Measurements from ENCODE around the gene LSAMP.

The LSAMP gene

DNA sequence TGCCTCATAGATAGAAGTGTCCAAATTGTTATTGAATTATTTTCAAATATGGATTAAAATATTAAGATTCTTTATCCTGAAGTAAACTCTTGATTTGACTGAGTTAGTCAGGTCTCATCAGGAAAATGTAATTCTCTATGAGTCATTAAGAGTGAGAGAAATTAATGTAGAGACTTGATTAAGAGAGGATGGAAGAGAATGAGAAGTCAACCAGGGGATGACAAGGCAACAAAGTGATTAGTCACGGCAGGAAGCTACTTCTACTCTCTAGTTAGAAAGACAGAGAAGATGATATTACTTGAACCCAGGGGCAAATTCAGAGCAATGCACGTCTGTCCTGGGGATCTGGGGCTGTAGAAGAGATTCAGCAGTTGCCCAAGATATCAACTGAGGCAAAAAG, 202.5 kb downstream of the LSAMP start:
- H3K27me3 ChIP-seq (ENCODE audit: low read depth, low read length): no peaks in the 10 kb centered on the region
- no peaks in the 10 kb centered on the region for H4K20me1 ChIP-seq (ENCODE audit: insufficient read depth, low read length)
- H3K79me2 ChIP-seq (ENCODE audit: low read length): no peaks in the 10 kb centered on the region
- H3K4me2 ChIP-seq (ENCODE audit: low read length): no peak overlapping the region
- H2AFZ ChIP-seq (ENCODE audit: low read depth, low read length): no peak overlapping the region
- H3K4me3 ChIP-seq (ENCODE audit: low read length): no peak overlapping the region
- peaks cover 7% of the 10 kb centered on the region for H3K4me1 ChIP-seq (ENCODE audit: low read length)
- TF ChIP-seq EZH2phosphoT487 (IDR thresholded peaks at IDR 0.05; ENCODE audit: low read depth): no peak
- TF ChIP-seq CTCF (IDR thresholded peaks at IDR 0.05; ENCODE audit: low read depth, low read length): no peak
- H3K9ac ChIP-seq (ENCODE audit: low read length): no peak overlapping the region
- no peak overlapping the region for H3K27ac ChIP-seq (ENCODE audit: low read length)
- no peaks in the 10 kb centered on the region for H3K36me3 ChIP-seq (replicated peaks; ENCODE audit: low read depth, low read length)
- H3K9me3 ChIP-seq (ENCODE audit: insufficient read depth, low read length): no peaks in the 10 kb centered on the region

GRCh38 chr3:116241677-116242076, 203.6 kb downstream of the LSAMP start:
- no peak overlapping the region for H2AFZ ChIP-seq (ENCODE audit: low read depth, low read length)
- H3K4me2 ChIP-seq (ENCODE audit: low read length): no peak overlapping the region
- no peaks in the 10 kb centered on the region for H3K4me1 ChIP-seq (ENCODE audit: low read length)
- no peaks in the 10 kb centered on the region for H3K27me3 ChIP-seq (ENCODE audit: low read depth, low read length)
- H3K9me3 ChIP-seq (ENCODE audit: insufficient read depth, low read length): no peaks in the 10 kb centered on the region
- no peak overlapping the region for H3K9ac ChIP-seq (ENCODE audit: low read length)
- no peak overlapping the region for H3K4me3 ChIP-seq (ENCODE audit: low read length)
- no peaks in the 10 kb centered on the region for H3K36me3 ChIP-seq (replicated peaks; ENCODE audit: low read depth, low read length)
- H3K27ac ChIP-seq (ENCODE audit: low read length): no peak overlapping the region
- no peaks in the 10 kb centered on the region for H4K20me1 ChIP-seq (ENCODE audit: insufficient read depth, low read length)
- no peaks in the 10 kb centered on the region for H3K79me2 ChIP-seq (ENCODE audit: low read length)
- TF ChIP-seq CTCF (IDR thresholded peaks at IDR 0.05; ENCODE audit: low read depth, low read length): no peak
- no peak for TF ChIP-seq EZH2phosphoT487 (IDR thresholded peaks at IDR 0.05; ENCODE audit: low read depth)

DNA sequence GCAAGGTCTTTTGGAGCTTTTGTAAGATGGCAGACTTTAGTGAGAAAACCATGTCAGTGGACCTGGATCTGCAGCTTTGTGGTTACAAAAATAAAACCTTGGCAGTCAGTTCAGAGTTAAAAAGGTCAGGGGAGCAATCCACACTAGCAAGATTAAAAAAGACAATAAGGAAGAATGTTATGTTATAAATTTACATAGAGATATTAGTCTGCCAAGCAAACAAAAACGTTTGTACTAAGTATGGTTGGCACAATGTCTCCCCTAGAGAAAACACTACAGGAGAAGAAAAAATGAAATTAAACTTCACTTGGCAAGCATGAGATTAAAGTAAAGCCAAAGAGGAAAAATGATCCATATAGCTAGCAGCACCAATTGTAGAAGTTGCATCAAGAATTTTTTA, 205.0 kb downstream of the LSAMP start:
- TF ChIP-seq EZH2phosphoT487 (IDR thresholded peaks at IDR 0.05; ENCODE audit: low read depth): no peak
- no peak for TF ChIP-seq CTCF (IDR thresholded peaks at IDR 0.05; ENCODE audit: low read depth, low read length)
- H3K4me1 ChIP-seq (ENCODE audit: low read length): no peaks in the 10 kb centered on the region
- H2AFZ ChIP-seq (ENCODE audit: low read depth, low read length): no peak overlapping the region
- no peaks in the 10 kb centered on the region for H3K36me3 ChIP-seq (replicated peaks; ENCODE audit: low read depth, low read length)
- no peaks in the 10 kb centered on the region for H3K27me3 ChIP-seq (ENCODE audit: low read depth, low read length)
- H4K20me1 ChIP-seq (ENCODE audit: insufficient read depth, low read length): no peaks in the 10 kb centered on the region
- H3K9me3 ChIP-seq (ENCODE audit: insufficient read depth, low read length): no peaks in the 10 kb centered on the region
- H3K4me3 ChIP-seq (ENCODE audit: low read length): no peak overlapping the region
- H3K27ac ChIP-seq (ENCODE audit: low read length): no peak overlapping the region
- no peaks in the 10 kb centered on the region for H3K79me2 ChIP-seq (ENCODE audit: low read length)
- H3K9ac ChIP-seq (ENCODE audit: low read length): no peak overlapping the region
- no peak overlapping the region for H3K4me2 ChIP-seq (ENCODE audit: low read length)

- Histone ChIP-seq H3K9me3 (ENCODE audit: insufficient read depth, low read length) (no peaks in the 10 kb centered on the region), H2AFZ (ENCODE audit: low read depth, low read length) (no peak overlapping the region), H4K20me1 (ENCODE audit: insufficient read depth, low read length) (no peaks in the 10 kb centered on the region), H3K27me3 (ENCODE audit: low read depth, low read length) (no peaks in the 10 kb centered on the region), H3K79me2 (ENCODE audit: low read length) (no peaks in the 10 kb centered on the region), H3K4me2 (ENCODE audit: low read length) (no peak overlapping the region), H3K4me1 (ENCODE audit: low read length) (no peaks in the 10 kb centered on the region), H3K4me3 (ENCODE audit: low read length) (no peak overlapping the region), H3K36me3 (replicated peaks; ENCODE audit: low read depth, low read length) (no peaks in the 10 kb centered on the region), H3K27ac (ENCODE audit: low read length) (no peak overlapping the region), H3K9ac (ENCODE audit: low read length) (no peak overlapping the region)
- TF ChIP-seq EZH2phosphoT487 (IDR thresholded peaks at IDR 0.05; ENCODE audit: low read depth) (no peak), CTCF (IDR thresholded peaks at IDR 0.05; ENCODE audit: low read depth, low read length) (no peak)
These were observed 206.3 kb downstream of the LSAMP start for GRCh38 chr3:116238846-116239565.
